HG02938 (cell line): ENCODE measurements around the gene PIGA.
A peak's percentile ranks its signal among the peaks of the same experiment; 100 is the strongest.

Experiments
- ATAC-seq: cut with Tn5 transposase; IDR thresholded peaks from one replicate; pipeline ENCODE4 v1.9.1; 2021; ENCODE audit warnings: mild to moderate bottlenecking, moderate library complexity; ENCODE audit not compliant: unreplicated experiment

PIGA gene, protein sequence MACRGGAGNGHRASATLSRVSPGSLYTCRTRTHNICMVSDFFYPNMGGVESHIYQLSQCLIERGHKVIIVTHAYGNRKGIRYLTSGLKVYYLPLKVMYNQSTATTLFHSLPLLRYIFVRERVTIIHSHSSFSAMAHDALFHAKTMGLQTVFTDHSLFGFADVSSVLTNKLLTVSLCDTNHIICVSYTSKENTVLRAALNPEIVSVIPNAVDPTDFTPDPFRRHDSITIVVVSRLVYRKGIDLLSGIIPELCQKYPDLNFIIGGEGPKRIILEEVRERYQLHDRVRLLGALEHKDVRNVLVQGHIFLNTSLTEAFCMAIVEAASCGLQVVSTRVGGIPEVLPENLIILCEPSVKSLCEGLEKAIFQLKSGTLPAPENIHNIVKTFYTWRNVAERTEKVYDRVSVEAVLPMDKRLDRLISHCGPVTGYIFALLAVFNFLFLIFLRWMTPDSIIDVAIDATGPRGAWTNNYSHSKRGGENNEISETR

DNA sequence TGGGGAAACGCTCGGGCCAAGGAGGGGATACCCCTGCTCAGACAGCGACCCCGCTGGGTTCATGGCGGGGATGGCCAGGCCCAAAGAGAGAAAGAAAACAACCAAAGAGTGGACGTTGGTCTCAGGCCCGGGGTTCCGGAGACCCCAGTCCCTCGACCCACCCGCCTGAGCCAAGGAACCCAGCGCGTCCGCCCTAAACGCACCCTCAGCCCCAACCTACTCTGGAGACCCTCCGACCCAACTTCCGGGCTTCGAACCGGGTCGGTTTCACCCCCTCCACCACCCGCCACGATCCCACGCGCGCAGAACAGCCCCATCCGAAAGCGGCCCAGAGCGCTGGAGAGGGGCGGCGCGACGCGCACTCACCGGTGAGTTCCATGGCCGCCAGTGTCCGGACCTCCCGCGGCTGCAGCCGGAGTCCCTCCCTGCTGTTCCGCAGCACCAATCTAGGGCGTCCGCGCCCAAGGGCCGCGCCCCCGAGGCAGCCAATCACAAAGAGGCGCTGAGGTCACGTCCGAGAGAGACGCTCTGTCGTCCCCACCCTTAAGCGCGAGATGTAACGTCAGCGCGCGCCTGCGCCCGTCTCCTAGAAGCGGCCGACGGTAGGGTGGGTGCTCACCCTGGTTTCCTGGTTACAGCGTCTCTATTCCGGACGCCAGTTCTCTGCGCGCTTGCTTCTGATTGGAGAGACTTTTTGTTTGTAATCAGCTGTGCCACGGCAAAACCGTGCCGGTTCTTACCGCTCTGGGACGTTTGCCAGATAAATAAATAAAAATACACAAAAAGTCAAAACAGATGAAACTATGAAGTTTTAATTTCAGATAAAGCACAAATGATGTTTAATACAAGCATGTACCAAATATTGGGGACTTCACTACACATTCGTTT is at the start of gene PIGA:
TSS of gene PIGA (minus strand) at position 389 of the 888 bp plus-strand sequence. CDS start 3,593 bp downstream, outside the sequence.
- ATAC-seq = peak; percentile 97

DNA sequence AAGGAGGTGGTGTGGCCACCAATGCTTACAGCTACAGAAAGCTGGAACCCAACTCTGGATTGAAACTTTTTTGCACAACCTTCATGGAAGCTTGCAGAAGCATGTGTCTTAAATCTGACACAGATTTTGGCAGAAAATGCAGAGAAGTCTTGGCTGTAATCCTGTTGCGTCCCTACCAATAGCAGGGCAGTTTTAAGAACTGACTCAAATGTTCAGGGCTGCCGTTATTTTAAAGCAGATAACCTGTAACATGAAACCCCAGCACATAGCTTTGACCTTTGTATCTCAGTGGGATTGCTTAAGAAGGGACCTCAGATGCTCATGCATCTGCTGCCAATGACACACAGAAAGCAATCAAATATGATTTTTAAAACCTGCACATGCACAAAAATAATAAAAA is 49.0 kb upstream of the PIGA start, which contains the start of gene VEGFD:
TSS of gene VEGFD (minus strand) at position 110 of the 400 bp plus-strand sequence. CDS start 467 bp downstream, outside the sequence.
- ATAC-seq = no peak

DNA sequence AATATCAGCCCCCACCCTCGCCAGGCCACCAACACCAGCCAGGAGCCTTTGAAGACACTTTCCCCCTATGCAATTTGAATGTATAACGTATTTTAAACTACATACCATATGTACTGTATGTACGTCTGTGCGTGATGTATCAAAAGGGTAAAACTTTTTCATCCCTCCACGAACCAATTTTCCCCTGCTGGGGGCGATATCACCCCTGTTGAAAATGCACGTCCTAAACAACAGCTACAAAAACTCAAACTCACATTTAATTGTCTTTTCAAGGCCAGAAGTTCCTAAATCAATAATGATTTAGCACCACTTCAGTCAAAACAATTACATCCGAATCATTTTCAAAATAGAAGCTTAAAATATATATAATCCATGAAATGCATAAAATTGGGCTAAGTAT is 47.5 kb upstream of the PIGA start:
- no peak for ATAC-seq

DNA sequence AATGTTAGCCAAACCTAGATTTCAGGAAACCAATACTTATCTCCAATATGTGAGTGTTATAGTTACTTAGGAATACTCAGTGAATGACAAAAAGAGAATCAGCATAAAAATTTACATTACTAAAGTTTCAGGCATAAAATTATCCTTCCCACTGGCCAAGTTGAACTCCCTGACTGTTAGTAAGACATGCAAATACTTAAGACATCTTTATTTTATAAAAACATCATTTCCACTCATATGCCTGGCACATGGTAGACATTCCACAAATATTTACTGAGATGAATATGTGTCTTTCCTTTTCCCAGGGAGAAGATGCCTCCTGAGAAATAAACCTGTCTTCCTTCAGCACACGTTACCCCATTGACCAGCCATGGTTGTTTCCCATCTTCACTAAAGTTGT is 41.6 kb upstream of the PIGA start:
- no peak for ATAC-seq

DNA sequence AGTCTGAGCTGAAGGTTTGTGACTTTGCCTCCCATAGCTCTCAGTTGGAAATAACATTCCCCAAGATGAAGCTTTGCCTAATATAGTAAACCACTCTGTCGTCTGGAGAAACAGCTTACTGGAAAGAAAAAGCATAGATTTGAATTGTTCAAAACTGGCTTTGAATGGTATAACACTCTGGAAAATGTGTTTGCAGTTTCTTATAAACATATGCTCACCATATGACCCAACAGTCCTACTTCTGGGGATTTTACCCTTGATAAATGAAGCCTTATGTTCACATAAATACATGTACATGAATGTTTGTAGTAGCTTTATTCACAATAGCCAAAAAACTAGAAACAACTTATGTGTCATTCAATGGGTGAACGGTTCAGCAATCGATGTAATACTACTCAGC is 38.7 kb upstream of the PIGA start:
- ATAC-seq = no peak

DNA sequence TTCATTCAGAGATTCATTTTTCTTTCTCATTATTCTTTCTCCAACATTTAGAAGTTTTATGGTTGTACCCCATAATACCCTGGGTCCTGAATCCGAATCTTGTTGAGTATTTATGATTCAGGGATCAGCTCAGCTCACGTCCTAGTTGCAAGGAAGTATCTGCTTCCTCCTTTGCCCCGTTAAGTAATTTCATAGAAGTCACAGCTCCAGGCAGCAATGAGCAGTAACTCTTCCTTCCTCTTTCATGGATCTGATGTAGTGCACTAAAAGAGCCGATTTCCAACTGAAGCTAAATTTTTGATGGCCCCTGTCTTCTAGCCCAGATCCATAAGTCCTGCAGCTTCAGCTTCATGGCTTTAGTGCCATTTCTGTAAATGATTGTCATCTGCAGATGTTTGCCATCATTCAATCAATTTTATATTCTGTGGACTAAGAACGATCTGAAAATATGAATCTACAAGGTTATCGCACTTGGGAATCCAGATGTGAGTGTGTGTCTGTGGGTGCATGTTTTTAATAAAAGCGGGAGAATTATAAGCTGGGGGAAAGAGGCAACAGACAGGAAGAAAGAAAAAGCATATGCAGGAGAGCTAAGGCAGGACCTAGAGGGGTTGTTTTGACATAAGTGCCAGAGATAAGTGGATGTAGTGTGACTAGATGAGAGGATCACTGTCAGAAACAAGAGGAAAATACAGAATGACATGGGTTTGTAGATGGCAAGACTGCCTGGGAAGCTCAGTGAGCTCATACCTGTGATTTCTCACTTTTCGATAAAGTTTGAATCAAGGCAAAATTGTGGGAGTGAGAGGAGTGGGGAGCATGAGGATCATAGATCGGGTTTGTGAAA is 31.4 kb upstream of the PIGA start:
- ATAC-seq = no peak

DNA sequence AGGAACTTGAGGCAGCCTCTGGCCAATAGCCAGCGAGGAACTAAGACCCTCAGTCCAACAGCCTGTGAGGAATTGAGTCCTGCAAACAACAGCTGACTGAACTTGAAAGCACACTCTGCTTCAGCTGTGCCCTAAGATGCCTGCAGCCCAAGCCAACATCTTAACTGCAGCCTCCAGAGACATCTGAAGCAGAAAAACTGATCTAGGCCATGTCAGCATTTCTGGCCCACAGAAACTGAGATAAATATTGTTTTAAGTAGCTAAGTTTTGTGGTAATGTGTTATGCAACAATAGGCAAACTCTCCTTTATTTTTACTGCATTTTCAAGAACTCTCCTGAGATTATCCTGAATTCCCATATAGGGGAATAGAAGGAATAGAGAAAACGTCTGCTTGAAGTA is 24.4 kb upstream of the PIGA start:
- no peak for ATAC-seq

DNA sequence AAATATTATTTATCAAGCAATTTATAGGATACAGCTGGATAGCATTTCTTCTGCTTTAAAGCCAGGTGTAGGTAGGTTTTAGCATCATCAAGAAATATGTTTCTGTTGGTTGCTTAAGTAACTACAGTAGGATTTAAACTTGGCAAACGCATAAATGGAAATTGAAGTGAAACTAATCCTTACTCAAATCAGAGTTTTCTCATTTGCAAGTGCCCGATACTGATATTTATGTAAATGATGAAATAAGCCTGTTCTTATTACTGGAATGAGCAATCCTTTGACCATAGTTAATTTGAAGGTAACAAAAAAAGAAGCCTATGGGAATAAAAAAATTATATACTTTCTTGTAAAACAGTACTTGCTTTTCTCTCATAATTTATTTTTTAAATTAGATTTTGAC is 23.2 kb upstream of the PIGA start:
- no peak for ATAC-seq

DNA sequence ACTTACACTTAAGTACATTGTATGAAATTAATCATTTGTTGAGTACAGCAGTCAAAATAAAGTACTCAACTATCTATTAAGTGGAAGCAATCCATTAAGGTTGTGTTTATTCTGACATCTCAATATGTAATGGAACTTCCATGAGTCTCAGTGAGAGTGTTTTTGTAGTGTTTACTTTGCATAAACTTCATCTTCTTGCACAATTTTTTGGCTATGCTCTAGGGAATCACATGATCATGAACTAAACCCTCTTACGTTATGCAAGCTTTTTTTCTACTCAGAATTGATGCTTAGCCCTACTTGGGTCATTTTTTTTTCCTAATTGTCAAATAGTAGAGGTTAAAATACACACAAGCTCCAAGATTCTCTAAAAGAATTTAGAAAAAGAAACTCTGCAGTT is 21.1 kb upstream of the PIGA start:
- no peak for ATAC-seq

DNA sequence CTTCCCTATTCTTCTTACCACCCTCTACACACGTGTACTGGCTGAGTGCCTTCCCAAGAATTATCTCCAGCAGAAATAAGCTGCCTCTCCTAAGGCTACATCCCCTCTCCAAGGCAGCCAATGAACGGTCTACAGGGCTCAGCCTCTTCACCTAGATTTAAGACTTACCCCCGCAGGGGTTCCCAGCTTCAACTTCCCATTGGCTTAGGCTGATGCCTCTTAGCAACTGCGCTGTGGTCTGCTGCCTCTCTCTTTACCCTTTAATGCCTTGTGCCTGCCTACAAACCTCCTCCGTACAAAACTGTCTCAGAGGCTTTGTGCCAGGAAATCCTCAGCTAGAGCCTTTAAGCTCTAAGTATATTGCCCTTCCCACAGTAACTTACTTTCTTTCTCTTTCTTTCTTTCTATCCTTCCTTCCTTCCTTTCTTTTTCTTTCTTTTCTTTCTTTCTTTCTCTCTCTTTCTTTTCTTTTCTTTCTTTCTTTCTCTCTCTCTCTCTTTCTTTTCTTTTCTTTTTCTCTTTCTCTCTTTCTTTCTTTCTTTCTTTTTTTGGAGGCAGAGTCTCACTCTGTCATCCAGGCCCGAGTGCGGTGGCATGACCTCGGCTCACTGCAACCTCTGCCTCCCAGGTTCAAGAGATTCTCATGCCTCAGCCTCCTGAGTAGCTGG is 15.1 kb upstream of the PIGA start:
- ATAC-seq = no peak

DNA sequence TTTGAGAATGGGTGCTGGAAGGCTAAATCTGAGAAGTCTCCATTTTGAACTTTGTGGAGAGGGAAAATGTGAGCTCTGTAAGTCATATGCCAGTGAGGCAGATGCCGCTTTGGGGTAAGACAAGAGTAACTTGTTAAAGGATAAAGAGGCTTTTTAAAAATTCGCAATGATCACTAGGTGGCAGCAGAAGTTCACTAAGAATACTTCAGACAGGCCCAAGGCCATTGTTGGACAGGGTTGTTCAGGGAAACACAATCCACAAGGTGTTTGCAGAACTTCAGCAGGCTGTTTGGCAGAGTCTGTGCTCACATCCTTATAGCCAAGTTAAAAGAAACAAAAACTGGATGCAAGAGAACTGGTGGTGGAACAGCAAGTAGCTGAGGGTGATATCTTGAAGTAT is 13.7 kb upstream of the PIGA start:
- no peak for ATAC-seq

DNA sequence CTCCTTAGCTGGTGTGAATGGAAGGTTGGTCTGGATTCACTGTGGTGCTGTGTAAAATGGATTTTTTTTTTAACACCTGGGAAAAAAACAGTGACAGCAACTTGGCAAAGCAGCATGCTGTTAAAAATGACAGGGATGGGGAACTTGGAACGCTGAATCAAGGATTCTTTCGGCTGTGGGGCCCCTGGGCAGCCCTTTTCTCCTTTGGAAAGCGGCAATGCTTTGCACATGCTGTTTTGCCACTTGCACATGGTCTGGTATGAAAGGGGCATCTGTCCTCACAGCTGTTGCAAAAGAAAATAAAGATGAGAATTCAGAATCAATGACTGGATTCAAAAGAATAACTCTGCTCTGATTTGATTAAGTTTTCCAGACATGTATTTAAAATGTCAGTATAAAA is 10.7 kb upstream of the PIGA start:
- ATAC-seq = no peak

DNA sequence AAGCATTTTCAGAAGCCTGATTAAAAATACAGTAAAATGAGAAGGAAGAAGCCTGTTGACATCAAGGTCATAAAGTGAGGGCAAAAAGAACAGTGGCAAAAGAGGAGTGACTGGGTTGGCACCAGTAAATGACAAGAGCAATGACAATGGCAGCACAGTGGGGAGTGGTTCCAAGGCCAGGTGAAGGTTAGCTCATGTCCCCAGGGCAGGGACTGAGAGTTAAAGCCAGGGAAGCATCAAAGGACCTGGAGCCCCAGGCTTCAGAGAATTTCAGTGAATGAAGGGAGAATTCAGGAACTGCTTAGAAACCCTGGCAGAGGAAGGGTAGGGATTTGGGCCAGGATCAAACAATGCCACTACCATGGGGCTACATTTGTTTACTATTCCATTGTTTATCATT is 8.8 kb upstream of the PIGA start:
- ATAC-seq = no peak

DNA sequence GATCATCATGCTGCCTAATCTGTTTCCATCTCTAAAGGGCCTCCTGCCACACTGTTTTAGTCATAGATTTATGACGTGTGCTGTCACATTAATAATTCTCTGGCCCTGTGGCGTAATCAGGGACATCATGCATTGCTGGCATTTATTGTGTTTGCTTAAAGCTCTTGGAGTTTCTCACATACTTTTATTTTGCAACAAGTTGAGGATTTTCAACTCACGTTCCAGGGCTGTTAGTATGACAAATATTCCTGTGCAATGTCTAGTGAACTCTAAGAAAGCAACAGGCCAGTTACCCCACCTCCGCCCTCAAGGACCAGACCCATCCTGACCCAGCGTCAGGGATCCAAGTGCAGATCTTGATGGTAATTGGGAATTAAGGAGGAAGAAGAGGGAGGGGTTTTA is 7.8 kb upstream of the PIGA start:
- no peak for ATAC-seq

DNA sequence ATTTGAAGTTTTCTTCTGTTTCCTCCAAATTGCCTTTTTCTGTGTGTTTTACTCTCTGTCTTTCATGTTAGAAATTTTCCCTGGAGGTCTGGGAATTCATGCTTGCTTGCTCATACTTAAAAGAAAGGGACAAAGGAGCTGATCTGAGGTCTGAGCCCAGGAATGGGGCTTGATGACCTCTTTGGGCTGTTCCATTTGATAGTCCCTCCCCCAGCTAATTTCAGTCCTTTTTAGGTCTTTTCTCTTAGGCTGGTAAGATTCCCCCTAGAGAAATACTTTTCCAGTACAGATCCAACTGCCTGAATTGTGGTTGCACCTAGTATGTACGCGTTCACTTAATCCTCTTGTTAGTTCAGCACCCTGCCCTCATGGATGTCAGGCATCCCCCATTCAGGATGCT is 5.5 kb upstream of the PIGA start:
- no peak for ATAC-seq

DNA sequence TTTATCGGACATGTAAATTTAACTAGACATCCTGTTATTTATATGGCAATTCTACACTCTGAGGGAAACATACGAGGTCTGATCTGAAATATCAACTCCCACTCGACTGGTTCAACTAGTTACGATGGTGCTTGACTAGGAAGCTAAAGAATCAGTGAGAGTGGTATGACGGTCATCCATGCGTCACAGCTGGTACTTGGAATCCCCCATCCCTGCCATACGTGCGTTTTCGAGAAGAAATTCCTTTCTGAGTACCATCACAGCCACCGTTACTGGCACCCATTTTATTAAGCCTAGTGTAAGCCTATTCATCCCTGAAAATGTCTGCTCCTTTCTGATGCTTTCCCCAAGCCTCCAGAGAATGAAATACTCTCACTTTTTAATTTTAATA is 695 bp upstream of the PIGA start:
- no peak for ATAC-seq

DNA sequence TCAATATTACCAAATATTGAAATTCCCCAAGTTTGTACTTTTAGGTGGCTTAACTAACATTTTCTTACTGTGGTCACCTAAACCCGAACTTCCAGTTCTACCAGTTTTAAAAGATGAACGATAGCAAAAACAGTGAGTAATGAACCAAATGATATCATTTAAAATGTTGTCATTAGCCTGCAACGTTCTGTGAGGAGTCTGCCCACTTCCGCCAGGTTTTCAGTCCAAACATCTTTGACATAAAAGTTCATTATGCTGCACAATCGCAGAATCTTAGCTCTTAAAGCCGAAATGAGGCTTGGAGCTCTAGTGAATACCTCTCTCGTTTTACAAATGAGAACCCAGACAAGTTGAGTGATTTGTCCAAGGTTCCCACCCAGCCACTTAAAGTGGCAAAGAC is 762 bp downstream of the PIGA start:
- ATAC-seq = no peak

DNA sequence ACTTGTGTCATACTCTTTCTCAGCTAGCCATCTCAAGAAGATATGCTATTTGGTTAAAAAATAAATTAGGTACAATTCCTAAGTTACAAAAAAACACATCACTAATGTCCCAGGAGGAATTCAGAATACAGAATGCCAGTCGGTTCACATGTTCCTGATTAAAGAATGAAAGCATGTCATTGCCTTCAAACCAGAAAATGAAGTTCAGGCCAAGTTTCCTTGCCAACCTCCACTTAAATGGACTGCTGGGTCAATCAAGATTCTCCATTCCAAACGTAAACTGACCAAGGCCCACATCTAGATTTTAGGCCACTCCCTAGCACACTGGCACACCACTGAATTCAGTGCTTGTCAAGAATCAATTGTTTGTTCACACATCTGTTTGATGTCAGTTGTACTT is 6.5 kb downstream of the PIGA start:
- no peak for ATAC-seq

DNA sequence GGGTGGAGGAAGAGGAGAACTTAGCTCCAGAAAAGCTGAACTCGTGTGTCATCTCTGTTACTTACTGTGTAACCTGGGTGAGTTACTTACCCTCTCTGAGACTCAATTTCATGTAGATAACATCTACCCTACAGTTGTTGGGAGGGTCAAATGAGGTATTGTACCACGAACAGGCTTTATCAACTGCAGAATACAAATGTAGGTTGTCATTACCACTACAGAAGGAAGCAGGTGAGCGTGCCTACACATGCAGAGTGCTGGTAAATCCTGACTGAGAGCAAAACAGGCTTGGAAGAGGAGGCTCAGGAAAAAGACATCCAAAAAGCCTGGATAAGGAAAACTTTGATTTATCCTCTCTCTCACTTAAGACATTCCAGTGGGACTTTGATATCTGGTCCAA is 7.2 kb downstream of the PIGA start:
- no peak for ATAC-seq

DNA sequence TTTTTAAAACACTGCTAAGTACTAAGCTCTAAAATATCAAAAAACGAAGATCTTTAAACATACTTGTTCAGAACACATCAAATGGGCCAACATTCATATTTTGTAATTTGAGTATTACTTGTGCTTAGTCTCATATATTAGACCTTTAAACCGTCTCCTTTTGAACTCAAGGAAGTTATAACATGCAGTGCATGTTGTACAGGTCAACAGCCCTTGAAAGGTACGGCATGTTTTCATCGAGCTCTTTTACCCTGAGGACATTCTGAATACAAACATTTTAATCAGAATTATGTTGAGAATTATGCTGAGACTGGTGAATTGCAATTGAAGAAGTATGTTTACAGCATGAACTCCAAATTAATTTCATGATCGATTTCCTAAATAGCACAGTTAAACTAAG is 12.9 kb downstream of the PIGA start:
- no peak for ATAC-seq
